ENCODE data around the gene C1orf116.

DNA sequence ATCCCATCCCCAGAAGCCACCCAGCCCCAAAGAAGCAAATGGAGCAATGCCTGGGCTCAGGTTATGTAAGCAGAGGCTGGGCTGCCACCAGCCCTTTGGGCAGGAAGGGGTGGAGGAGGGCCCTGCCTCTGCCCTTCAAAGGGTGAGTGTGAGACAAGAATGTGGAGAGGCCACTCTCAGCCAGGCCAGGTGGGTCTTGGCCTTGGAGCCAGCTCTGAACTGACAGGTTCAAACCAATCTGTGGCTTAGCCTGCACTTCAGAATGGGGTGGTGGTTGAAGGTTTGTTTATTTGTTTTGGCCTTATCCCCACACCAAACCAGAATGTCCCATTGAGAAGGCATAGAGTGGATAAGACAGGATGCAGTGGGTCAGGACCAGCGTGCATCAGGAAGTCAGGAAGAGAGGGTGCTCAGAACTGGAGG lies 29.8 kb downstream of the C1orf116 start:
- TF ChIP-seq, protein P1, sequence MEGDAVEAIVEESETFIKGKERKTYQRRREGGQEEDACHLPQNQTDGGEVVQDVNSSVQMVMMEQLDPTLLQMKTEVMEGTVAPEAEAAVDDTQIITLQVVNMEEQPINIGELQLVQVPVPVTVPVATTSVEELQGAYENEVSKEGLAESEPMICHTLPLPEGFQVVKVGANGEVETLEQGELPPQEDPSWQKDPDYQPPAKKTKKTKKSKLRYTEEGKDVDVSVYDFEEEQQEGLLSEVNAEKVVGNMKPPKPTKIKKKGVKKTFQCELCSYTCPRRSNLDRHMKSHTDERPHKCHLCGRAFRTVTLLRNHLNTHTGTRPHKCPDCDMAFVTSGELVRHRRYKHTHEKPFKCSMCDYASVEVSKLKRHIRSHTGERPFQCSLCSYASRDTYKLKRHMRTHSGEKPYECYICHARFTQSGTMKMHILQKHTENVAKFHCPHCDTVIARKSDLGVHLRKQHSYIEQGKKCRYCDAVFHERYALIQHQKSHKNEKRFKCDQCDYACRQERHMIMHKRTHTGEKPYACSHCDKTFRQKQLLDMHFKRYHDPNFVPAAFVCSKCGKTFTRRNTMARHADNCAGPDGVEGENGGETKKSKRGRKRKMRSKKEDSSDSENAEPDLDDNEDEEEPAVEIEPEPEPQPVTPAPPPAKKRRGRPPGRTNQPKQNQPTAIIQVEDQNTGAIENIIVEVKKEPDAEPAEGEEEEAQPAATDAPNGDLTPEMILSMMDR (IDR thresholded peaks at IDR 0.05) = no peak
- TF ChIP-seq POLR2A (IDR thresholded peaks at IDR 0.05) = no peak

All from prostate gland (tissue), 2 donors.